ENCODE data around the gene NXF1.
"Not testable (repeated sequence)": the region's sequence is repeated elsewhere in the genome, so short reads cannot be mapped to it uniquely, and the experiment has no call there.

Gene NXF1

DNA sequence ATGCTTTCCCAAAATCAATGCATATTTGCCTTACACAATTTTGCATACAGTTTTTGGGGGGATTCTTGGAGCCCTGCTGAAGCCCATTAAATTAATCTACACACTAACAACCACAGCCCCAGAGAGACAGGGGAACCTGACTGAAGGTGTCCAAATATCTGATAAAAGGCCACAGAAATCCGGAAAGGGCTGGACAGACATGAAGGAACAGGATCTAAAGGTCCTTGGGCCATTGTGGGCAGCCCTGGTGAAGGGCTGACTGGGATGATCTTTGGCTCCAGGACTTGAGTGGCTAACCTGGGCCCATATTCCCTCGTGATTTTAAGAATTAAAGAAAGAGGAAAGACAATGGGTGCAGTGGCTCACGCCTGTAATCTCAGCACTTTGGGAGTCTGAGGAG is 40.9 kb upstream of the NXF1 start (continued):
- TF ChIP-seq ZFHX2 (tag by site-specific recombination; conservative IDR thresholded peaks at IDR 0.05): no peak
- TF ChIP-seq ZNF677 (tag by site-specific recombination; IDR thresholded peaks at IDR 0.05): no peak
- TF ChIP-seq ZNF169 (tag by site-specific recombination; IDR thresholded peaks at IDR 0.05): no peak
- TF ChIP-seq ZNF37A (tag by site-specific recombination; IDR thresholded peaks at IDR 0.05): no peak
- no peak for TF ChIP-seq SALL2 (tag by site-specific recombination; IDR thresholded peaks at IDR 0.05; ENCODE audit: borderline replicate concordance)
- no peak for TF ChIP-seq ZNF2 (tag by site-specific recombination; IDR thresholded peaks at IDR 0.05)
- no peak for TF ChIP-seq ZNF558 (tag by site-specific recombination; IDR thresholded peaks at IDR 0.05)
- no peak for TF ChIP-seq SCRT2 (tag by site-specific recombination; IDR thresholded peaks at IDR 0.05)

DNA sequence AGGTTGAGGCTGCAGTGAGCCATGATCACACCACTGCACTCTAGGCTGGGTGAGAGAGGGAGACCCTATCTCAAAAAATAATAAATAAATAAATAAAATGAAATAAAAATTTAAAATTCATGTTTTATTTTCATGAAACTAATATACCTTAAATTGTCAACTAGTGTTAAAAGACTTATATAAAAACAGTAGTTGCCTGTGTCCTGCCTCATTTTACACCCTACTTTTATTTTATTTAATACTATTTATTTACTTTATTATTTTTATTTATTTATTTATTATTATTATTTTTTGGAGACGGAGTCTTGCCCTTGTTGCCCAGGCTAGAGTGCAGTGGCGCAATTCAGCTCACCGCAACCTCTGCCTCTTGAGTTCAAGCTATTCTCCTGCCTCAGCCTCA is 38.9 kb upstream of the NXF1 start:
- Histone ChIP-seq H3K9me3 (ENCODE audit: control insufficient read depth, insufficient read depth, low read depth, low read length) (no peaks in the 10 kb centered on the region), H3K36me3 (ENCODE audit: control insufficient read depth in 2 of 2, insufficient read depth in 1 of 2, low read length in 2 of 2) (no peaks in the 10 kb centered on the region), H3K4me3 (ENCODE audit: low read depth, low read length) (no peak overlapping the region), H3K4me1 (ENCODE audit: control insufficient read depth, insufficient read depth, low read length) (no peaks in the 10 kb centered on the region), H3K27ac (ENCODE audit: extremely low read depth, low read depth, low read length) (no peak overlapping the region)
- POLR2A ChIA-PET: interaction anchor here (1.0 to 3.4 kb wide), 2 partner anchors 11 to 37 kb away, joined by 4 to 27 read pairs; no protein-coding TSS in a partner anchor
- CTCF ChIA-PET: interaction anchor here (0.6 to 1.9 kb wide), 2 partner anchors 58 to 88 kb away, joined by 3 to 5 read pairs; no protein-coding TSS in a partner anchor
- no peak for TF ChIP-seq ZNF501 (tag by site-specific recombination; IDR thresholded peaks at IDR 0.05)
- TF ChIP-seq ZNF701 (tag by site-specific recombination; IDR thresholded peaks at IDR 0.05): no peak
- TF ChIP-seq ZNF2 (tag by site-specific recombination; IDR thresholded peaks at IDR 0.05): no peak
- TF ChIP-seq ZNF366 (tag by site-specific recombination; conservative IDR thresholded peaks at IDR 0.05): no peak
- TF ChIP-seq, protein P1, sequence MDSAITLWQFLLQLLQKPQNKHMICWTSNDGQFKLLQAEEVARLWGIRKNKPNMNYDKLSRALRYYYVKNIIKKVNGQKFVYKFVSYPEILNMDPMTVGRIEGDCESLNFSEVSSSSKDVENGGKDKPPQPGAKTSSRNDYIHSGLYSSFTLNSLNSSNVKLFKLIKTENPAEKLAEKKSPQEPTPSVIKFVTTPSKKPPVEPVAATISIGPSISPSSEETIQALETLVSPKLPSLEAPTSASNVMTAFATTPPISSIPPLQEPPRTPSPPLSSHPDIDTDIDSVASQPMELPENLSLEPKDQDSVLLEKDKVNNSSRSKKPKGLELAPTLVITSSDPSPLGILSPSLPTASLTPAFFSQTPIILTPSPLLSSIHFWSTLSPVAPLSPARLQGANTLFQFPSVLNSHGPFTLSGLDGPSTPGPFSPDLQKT (IDR thresholded peaks at IDR 0.05; ENCODE audit: borderline replicate concordance, low read depth, low read length): no peak

DNA sequence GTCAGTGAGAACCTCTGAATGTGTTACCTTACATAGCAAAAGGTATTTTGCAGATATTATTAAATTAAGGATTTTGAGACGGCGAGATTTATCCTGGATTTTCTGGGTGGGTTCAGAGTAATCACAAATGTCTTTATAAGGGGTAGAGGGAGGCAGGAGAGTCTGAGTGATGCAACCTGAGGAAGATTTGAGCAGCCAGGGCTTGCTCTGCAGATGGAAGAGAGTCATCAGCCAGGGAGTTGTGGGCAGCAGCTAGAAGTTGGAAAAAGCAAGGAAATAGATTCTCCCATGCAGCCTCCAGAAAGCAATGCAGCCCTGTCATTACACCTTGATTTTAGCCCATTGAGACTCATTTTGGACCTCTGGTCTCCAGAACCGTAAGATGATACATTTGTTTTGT is 38.2 kb upstream of the NXF1 start:
- Histone ChIP-seq H3K36me3 (ENCODE audit: control insufficient read depth in 2 of 2, insufficient read depth in 1 of 2, low read length in 2 of 2) (no peaks in the 10 kb centered on the region), H3K9me3 (ENCODE audit: control insufficient read depth, insufficient read depth, low read depth, low read length) (no peaks in the 10 kb centered on the region), H3K27ac (ENCODE audit: extremely low read depth, low read depth, low read length) (no peak overlapping the region), H3K4me1 (ENCODE audit: control insufficient read depth, insufficient read depth, low read length) (no peaks in the 10 kb centered on the region), H3K4me3 (ENCODE audit: low read depth, low read length) (no peak overlapping the region)
- ChIA-PET CTCF (interaction anchor here (1.9 kb wide), 1 partner anchor 57 kb away, joined by 5 read pairs; no protein-coding TSS in a partner anchor), POLR2A (interaction anchor here (0.5 to 3.4 kb wide), 4 partner anchors 9 to 116 kb away, joined by 4 to 27 read pairs (median 5); no protein-coding TSS in a partner anchor)
- no peak for TF ChIP-seq ZNF146 (tag by site-specific recombination; IDR thresholded peaks at IDR 0.05)
- TF ChIP-seq MZF1 (tag by site-specific recombination; IDR thresholded peaks at IDR 0.05; ENCODE audit: borderline replicate concordance): no peak
- TF ChIP-seq ZNF530 (tag by site-specific recombination; IDR thresholded peaks at IDR 0.05; ENCODE audit: low read depth): no peak
- TF ChIP-seq, protein P2, sequence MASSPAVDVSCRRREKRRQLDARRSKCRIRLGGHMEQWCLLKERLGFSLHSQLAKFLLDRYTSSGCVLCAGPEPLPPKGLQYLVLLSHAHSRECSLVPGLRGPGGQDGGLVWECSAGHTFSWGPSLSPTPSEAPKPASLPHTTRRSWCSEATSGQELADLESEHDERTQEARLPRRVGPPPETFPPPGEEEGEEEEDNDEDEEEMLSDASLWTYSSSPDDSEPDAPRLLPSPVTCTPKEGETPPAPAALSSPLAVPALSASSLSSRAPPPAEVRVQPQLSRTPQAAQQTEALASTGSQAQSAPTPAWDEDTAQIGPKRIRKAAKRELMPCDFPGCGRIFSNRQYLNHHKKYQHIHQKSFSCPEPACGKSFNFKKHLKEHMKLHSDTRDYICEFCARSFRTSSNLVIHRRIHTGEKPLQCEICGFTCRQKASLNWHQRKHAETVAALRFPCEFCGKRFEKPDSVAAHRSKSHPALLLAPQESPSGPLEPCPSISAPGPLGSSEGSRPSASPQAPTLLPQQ (tag by site-specific recombination; IDR thresholded peaks at IDR 0.05): no peak
- peak; percentile 75 for TF ChIP-seq ZBTB17 (tag by site-specific recombination; IDR thresholded peaks at IDR 0.05)
- TF ChIP-seq, protein P3, sequence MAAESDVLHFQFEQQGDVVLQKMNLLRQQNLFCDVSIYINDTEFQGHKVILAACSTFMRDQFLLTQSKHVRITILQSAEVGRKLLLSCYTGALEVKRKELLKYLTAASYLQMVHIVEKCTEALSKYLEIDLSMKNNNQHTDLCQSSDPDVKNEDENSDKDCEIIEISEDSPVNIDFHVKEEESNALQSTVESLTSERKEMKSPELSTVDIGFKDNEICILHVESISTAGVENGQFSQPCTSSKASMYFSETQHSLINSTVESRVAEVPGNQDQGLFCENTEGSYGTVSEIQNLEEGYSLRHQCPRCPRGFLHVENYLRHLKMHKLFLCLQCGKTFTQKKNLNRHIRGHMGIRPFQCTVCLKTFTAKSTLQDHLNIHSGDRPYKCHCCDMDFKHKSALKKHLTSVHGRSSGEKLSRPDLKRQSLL (tag by site-specific recombination; IDR thresholded peaks at IDR 0.05): 0 out of 2 replicates have a peak, but pooled peaks have one; percentile 5
- TF ChIP-seq ZBTB8A (tag by site-specific recombination; IDR thresholded peaks at IDR 0.05): 0 out of 2 replicates have a peak, but pooled peaks have one; percentile 36

DNA sequence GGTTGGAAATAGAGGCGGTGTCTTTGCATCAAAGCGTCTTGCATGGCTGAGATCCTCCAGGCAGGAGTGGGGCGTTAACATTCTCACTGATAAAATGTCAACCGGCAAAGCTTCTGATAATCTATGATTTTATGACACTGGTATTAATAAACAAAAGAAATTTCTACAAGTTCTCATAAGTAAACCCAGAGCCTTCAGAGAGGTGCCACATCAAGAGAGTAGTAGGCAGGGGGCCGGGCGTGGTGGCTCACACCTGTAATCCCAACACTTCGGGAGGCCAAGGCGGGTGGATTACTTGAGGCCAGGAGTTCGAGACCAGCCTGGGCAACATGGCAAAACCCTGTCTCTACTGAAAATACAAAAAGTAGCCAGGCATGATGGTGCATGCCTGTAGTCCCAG is 37.7 kb upstream of the NXF1 start:
- not testable (repeated sequence) for H3K4me3 ChIP-seq (ENCODE audit: low read depth, low read length); H3K4me1 ChIP-seq (ENCODE audit: control insufficient read depth, insufficient read depth, low read length); H3K36me3 ChIP-seq (ENCODE audit: control insufficient read depth in 2 of 2, insufficient read depth in 1 of 2, low read length in 2 of 2); H3K9me3 ChIP-seq (ENCODE audit: control insufficient read depth, insufficient read depth, low read depth, low read length)
- CTCF ChIA-PET: interaction anchor here (0.6 to 1.9 kb wide), 4 partner anchors 19 to 770 kb away, joined by 3 to 7 read pairs (median 4); no protein-coding TSS in a partner anchor
- peak overlapping the region; percentile 92; the same call in 1 of the 2 replicates for H3K27ac ChIP-seq (ENCODE audit: extremely low read depth, low read depth, low read length)
- POLR2A ChIA-PET: interaction anchor here (0.7 to 3.4 kb wide), 5 partner anchors 9 to 55 kb away, joined by 3 to 27 read pairs (median 6); partner anchors contain the start of gene TMEM179B

Measured in HEK293 (cell line).